BJ (cell line): ENCODE measurements around the gene FOXQ1. TPM values are rescaled to one million over a fixed set of nuclear protein-coding genes. Genes with fewer than 3 reads are reported as not detected.

ENCODE experiments used
- CTCF ChIA-PET: fragments of 350-600 bp; formaldehyde crosslinking; extraction: SDS; loops from one replicate; lab custom pipeline; 2021; ENCODE audit warnings: antibody characterized with exemption, inconsistent platforms; lab: Yijun Ruan, JAX
- POLR2A ChIA-PET: fragments of 300-600 bp; sonication (Branson Sonifier 250); formaldehyde crosslinking; extraction: SDS; loops from one replicate; lab custom pipeline; 2021; ENCODE audit warnings: antibody characterized with exemption; lab: Charles Lee
- DNase-seq: peaks from one replicate; pipeline ENCODE4 v3.0.0-alpha.2; 2011; ENCODE audit warnings: low read depth
- H3K27me3 ChIP-seq: 2 replicates; pipeline ENCODE4 v1.6.0; 2011; ENCODE audit warnings: low read length; ENCODE audit not compliant: control insufficient read depth, insufficient read depth
- H3K36me3 ChIP-seq: 2 replicates; pipeline ENCODE4 v1.5.1; 2011; ENCODE audit warnings: low read length; ENCODE audit not compliant: control insufficient read depth, insufficient read depth
- H3K4me3 ChIP-seq: 2 replicates; pipeline ENCODE4 v1.5.1; 2011; ENCODE audit warnings: low read depth, mild to moderate bottlenecking, control low read depth, low read length
- polyA plus RNA-seq: library from polyadenylated mRNA; depleted of rRNA; stranded (reverse); fragments of >200 nt; gene quantifications from 2 replicates; pipeline ENCODE4 v1.2.3, GENCODE V29; 2011
- TF ChIP-seq, protein P1 (sequence below): IDR thresholded peaks from 2 replicates; pipeline ENCODE4 v1.5.1; 2011; ENCODE audit warnings: low read depth, mild to moderate bottlenecking, control low read depth, inconsistent platforms, low read length, moderate library complexity; ENCODE audit not compliant: insufficient read depth

Gene FOXQ1
- polyA plus RNA-seq, 1 experiment: 0.23 TPM

DNA sequence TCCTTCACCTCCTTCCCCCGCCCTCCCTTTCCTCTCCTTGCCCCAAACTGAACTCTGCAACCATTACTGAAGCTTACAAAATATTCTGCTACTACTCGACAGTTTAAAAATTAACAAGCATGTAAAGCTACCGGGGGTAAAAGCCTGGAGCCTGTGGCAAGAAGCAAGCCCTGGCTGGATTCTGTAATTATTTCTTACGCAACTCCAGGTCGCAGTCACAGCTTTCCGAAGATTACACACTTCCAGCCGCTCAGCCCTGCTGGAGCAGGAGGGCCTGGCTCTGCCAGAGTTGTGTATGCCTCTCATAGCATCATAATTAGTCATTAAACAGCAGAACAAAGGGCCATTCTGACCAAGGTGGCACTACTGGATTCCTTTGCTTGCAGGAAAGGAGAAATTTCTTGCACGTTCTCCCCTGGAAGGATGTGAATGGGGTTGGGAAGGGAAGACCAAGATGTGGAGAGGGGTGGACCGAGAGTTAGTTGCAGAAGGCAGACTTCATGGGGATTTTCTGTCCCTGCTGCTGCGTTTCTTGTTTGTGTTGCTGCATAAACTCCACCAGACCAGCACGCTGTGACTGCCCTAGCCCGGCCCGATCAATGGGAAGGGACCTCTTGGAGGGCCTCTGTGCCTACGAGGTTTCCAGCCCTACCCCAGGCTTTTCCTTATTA lies 23.6 kb downstream of the FOXQ1 start:
- DNase-seq: peak; percentile 55
- H3K36me3 ChIP-seq: no peaks in the 10 kb centered on the region
- TF ChIP-seq, protein P1, sequence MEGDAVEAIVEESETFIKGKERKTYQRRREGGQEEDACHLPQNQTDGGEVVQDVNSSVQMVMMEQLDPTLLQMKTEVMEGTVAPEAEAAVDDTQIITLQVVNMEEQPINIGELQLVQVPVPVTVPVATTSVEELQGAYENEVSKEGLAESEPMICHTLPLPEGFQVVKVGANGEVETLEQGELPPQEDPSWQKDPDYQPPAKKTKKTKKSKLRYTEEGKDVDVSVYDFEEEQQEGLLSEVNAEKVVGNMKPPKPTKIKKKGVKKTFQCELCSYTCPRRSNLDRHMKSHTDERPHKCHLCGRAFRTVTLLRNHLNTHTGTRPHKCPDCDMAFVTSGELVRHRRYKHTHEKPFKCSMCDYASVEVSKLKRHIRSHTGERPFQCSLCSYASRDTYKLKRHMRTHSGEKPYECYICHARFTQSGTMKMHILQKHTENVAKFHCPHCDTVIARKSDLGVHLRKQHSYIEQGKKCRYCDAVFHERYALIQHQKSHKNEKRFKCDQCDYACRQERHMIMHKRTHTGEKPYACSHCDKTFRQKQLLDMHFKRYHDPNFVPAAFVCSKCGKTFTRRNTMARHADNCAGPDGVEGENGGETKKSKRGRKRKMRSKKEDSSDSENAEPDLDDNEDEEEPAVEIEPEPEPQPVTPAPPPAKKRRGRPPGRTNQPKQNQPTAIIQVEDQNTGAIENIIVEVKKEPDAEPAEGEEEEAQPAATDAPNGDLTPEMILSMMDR: no peak
- ChIA-PET POLR2A (no interaction called here), CTCF (interaction anchor here (0.6 to 1.9 kb wide), 9 partner anchors 9 to 538 kb away, joined by 3 to 5 read pairs (median 3); no protein-coding TSS in a partner anchor)
- H3K4me3 ChIP-seq: no peak overlapping the region
- H3K27me3 ChIP-seq: no peaks in the 10 kb centered on the region

DNA sequence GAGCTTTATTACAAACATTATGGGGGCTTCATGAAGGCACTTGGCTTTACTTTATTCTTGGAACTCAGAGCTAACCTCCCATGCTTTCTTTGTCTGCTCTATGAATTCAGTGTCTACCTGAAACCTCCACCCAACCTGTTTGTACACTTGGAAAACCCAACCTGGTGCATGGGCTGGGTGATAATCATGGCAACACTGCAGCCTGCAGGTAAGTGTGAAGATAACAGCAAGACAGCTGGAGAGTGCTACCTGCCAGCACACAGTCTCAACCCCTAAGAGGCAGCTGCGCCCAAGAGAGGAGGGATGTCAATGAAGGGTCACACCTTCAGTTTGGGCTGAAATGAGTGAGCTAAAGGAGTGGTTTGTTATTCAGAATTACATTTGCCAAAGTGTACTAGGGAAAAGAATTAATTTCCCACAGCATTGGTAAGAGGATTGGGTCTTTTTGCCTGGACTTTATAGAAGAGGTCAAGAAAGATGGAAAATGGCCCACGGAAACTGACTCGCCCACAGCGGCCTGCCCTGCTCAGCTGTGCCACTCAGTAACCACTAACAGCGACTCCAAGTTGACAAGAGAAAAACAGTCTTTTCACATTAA lies 24.4 kb downstream of the FOXQ1 start:
- ChIA-PET POLR2A (no interaction called here), CTCF (interaction anchor here (0.8 to 1.7 kb wide), 7 partner anchors 8 to 537 kb away, joined by 3 to 5 read pairs (median 3); no protein-coding TSS in a partner anchor)
- TF ChIP-seq, protein P1: 0 out of 2 replicates have a peak, but pooled peaks have one; percentile 18

DNA sequence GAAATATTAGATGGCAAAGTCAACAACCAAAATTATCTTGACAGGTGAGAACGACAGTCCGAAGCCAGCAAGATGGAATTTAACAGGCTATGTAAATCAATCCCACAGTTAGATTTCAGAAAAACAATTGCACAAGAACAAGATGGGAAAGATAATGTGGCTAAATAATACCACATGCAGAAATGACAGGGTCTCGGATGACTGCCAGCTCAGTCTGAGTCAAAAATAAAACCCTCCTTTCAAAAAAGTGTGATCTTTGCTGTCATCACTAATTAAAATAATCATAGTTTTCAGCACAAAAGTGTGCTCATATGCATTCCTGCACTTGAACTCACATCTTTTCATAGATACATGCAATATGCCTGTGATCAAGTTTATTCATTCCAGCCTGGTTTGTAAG lies 25.9 kb downstream of the FOXQ1 start:
- POLR2A ChIA-PET: no interaction called here
- Histone ChIP-seq H3K27me3 (no peaks in the 10 kb centered on the region), H3K4me3 (no peak overlapping the region), H3K36me3 (no peaks in the 10 kb centered on the region)
- TF ChIP-seq, protein P1: no peak
- CTCF ChIA-PET: interaction anchor here (1.0 kb wide), 2 partner anchors 9 to 617 kb away, joined by 3 read pairs; no protein-coding TSS in a partner anchor
- no peak for DNase-seq

More for the DNA sequence above, 24.4 kb downstream of the FOXQ1 start:
- Histone ChIP-seq H3K27me3 (no peaks in the 10 kb centered on the region), H3K36me3 (no peaks in the 10 kb centered on the region), H3K4me3 (no peak overlapping the region)
- DNase-seq: no peak

DNA sequence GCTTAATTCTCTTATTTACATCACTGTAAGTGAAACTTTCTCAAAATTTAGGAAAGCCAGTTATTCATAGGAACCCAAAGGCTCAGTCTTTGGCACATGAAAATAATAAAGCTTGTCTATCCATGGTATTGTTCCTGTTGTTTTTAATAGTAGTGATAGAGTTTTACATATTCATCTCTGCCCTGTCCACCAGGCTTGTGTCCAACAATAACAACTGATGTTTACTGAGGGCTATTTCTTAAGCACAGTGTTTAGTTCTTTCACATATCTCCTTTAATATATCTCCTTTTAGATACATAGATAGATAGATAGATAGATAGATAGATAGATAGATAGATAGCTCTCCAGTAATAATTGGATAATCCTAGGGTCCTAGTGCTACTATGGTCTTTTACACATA lies 34.2 kb downstream of the FOXQ1 start:
- POLR2A ChIA-PET: interaction anchor here (0.5 kb wide), 1 partner anchor 8 kb away, joined by 3 read pairs; no protein-coding TSS in a partner anchor
- H3K36me3 ChIP-seq: no peaks in the 10 kb centered on the region
- DNase-seq: no peak
- CTCF ChIA-PET: interaction anchor here (1.1 to 1.4 kb wide), 3 partner anchors 8 to 35 kb away, joined by 3 to 8 read pairs (median 6); no protein-coding TSS in a partner anchor
- no peak overlapping the region for H3K4me3 ChIP-seq
- no peaks in the 10 kb centered on the region for H3K27me3 ChIP-seq
- TF ChIP-seq, protein P1: no peak

DNA sequence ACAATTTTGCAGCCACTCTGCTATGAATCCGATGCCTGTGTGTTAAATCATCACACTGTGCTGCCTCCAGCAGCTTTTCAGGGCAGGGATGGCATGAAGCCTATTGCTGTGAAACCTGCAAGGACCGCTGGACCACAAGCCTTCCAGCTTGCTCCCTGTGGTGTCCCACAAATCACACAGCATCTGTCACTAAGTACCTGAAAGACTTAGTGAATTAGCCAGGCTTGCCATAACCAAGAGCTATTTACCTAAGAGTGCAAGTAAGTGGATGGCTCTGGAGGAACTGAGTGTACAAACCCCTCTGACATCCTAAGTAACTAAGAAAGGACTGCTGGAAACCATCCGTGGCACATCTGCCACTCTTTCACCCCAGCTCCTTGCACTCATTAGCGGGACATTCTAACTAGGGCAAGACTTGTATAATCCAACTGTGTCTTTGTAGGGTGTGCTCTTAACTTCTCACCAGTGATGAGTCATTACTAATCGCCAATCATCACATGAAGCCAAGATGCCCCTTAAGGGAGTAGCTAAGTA lies 34.7 kb downstream of the FOXQ1 start:
- H3K4me3 ChIP-seq: no peak overlapping the region

More for the DNA sequence above, 34.7 kb downstream of the FOXQ1 start:
- no peaks in the 10 kb centered on the region for H3K27me3 ChIP-seq
- POLR2A ChIA-PET: interaction anchor here (0.5 kb wide), 1 partner anchor 8 kb away, joined by 3 read pairs; no protein-coding TSS in a partner anchor
- CTCF ChIA-PET: interaction anchor here (0.8 to 1.4 kb wide), 4 partner anchors 8 to 345 kb away, joined by 3 to 8 read pairs (median 4); no protein-coding TSS in a partner anchor
- no peaks in the 10 kb centered on the region for H3K36me3 ChIP-seq
- TF ChIP-seq, protein P1: no peak
- DNase-seq: no peak
